ENCODE measurements around the gene WDR1.

WDR1 gene

GRCh38 chr4:10083861-10084641 lies 32.5 kb downstream of the WDR1 start:
- FAIRE-seq: no peak

- FAIRE-seq: no peak
Measured at GRCh38 chr4:10083331-10083771, 33.2 kb downstream of the WDR1 start.

- FAIRE-seq: no peak
Measured at GRCh38 chr4:10082459-10083272, 33.9 kb downstream of the WDR1 start.

- FAIRE-seq: no peak
Measured at GRCh38 chr4:10082047-10082446, 34.6 kb downstream of the WDR1 start.

GRCh38 chr4:10081218-10081606 lies 35.4 kb downstream of the WDR1 start:
- FAIRE-seq: no peak

- FAIRE-seq: no peak
Measured at GRCh38 chr4:10080589-10081217, 35.9 kb downstream of the WDR1 start.

- no peak for FAIRE-seq
Measured at GRCh38 chr4:10079912-10080588, 36.5 kb downstream of the WDR1 start.

GRCh38 chr4:10079256-10079655 lies 37.3 kb downstream of the WDR1 start:
- FAIRE-seq: no peak

- no peak for FAIRE-seq
Measured at GRCh38 chr4:10078481-10079233, 37.9 kb downstream of the WDR1 start.

GRCh38 chr4:10077483-10078335 lies 38.9 kb downstream of the WDR1 start:
- FAIRE-seq: no peak

GRCh38 chr4:10077076-10077475 lies 39.5 kb downstream of the WDR1 start:
- FAIRE-seq: no peak

GRCh38 chr4:10075953-10076391 lies 40.6 kb downstream of the WDR1 start:
- no peak for FAIRE-seq

GRCh38 chr4:10075158-10075863 lies 41.3 kb downstream of the WDR1 start:
- FAIRE-seq: no peak

- FAIRE-seq: no peak
Measured at GRCh38 chr4:10074767-10075105, 41.9 kb downstream of the WDR1 start.

- no peak for FAIRE-seq
Measured at GRCh38 chr4:10074076-10074766, 42.4 kb downstream of the WDR1 start.

- FAIRE-seq: no peak
Measured at GRCh38 chr4:10072420-10073017, 44.1 kb downstream of the WDR1 start.

- no peak for FAIRE-seq
Measured at GRCh38 chr4:10069075-10069642, 47.4 kb downstream of the WDR1 start.

GRCh38 chr4:10066670-10067651 lies 49.6 kb downstream of the WDR1 start:
- no peak for FAIRE-seq
